NB4 (cell line): Measurements from ENCODE around the gene IRF2BPL.

Experiments
- POLR2A ChIP-seq: IDR thresholded peaks from 2 replicates; pipeline ENCODE4 v1.6.1; 2011; ENCODE audit warnings: mild to moderate bottlenecking; ENCODE audit not compliant: insufficient read length; ENCODE audit errors: extremely low read depth
- TF ChIP-seq, protein P1 (sequence below): IDR thresholded peaks from one replicate; pipeline ENCODE4 v1.5.1; 2012; ENCODE audit warnings: low read depth, low read length
- TF ChIP-seq, protein P2 (sequence below): IDR thresholded peaks from 2 replicates; pipeline ENCODE4 v1.6.1; 2011; ENCODE audit warnings: low read depth, low read length

DNA sequence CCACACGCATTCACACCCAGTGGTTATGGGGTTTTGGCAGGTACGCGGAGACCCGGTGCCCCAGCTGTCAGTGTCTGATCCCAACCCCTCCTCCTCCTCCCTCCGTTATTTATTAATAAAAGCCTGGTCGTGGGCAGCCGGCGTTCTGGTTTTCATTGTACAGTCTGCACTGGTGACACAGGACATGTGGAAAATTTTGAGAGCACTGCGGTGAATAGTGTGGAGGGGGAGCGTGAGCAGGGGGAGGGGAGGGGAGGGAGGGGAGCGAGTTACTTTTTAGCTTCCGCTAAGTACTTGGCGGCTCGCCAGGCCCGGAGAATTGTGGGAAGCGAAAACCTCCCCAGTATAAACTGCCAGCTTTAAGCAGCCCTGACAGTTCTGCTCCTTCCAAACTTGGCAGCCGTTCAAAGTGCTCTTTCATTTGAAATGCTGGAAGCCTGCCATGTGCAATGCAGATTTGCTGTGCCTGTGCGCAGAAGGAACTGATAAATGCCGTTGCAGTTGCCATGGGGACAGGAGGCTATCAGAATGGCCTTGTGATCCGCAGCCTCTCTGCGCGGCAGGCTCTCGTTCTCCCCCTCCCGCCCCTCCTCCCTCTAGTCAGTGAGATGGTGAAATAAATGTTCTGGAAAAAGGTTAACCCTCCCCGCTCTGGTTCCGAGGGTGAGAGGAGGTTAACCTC is 11.7 kb upstream of the IRF2BPL start:
- TF ChIP-seq, protein P1, sequence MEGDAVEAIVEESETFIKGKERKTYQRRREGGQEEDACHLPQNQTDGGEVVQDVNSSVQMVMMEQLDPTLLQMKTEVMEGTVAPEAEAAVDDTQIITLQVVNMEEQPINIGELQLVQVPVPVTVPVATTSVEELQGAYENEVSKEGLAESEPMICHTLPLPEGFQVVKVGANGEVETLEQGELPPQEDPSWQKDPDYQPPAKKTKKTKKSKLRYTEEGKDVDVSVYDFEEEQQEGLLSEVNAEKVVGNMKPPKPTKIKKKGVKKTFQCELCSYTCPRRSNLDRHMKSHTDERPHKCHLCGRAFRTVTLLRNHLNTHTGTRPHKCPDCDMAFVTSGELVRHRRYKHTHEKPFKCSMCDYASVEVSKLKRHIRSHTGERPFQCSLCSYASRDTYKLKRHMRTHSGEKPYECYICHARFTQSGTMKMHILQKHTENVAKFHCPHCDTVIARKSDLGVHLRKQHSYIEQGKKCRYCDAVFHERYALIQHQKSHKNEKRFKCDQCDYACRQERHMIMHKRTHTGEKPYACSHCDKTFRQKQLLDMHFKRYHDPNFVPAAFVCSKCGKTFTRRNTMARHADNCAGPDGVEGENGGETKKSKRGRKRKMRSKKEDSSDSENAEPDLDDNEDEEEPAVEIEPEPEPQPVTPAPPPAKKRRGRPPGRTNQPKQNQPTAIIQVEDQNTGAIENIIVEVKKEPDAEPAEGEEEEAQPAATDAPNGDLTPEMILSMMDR: no peak
- TF ChIP-seq POLR2A: peak; percentile 35
- TF ChIP-seq, protein P2, sequence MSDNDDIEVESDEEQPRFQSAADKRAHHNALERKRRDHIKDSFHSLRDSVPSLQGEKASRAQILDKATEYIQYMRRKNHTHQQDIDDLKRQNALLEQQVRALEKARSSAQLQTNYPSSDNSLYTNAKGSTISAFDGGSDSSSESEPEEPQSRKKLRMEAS: peak; percentile 85; the same call in 1 of the 2 replicates
